ENCODE measurements around the gene ABLIM2.

ABLIM2 gene

DNA sequence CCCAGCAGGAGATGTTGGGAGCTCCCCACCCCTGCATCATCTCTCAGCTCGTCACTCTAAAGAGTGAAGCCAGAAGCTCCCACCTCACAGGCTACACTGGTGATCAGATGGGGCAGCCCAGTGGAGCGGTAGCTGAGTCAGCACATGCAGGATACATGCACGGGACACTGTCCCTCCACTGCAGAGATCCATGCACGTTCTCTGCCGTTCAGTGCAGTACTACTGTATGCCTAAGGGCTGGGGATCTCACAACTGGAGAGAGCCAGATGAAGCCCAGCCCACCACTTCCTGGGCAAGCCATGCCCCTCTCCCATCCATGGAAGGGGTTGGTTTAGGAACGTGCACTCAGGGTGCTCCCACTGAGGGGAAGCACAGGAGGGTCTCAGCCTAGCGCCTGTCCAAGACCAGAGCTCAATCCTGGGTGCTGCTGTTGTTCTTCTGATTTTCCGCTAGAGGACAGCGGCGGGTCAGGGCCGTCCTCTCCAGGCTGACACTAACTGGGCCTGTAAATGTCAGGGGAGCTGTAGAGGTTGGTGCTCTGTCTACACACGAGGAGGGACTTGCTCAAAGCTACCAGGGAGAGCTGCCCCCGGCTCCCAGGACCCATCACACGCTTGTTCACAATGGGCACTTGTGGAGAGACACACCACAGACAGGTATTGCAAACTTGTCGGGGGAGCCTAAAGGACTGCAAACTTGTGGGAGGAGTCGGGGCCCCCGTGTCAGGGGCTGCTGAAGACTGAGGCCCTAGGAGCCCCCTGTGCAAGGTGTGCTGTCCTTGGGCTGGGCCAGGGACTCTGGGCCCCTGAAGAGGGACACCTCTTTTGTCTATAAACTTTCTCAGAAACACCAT is 18.2 kb upstream of the ABLIM2 start:
- DNase-seq (ENCODE audit: low read depth in 1 of 2, low spot score in 1 of 2), result no peak

DNA sequence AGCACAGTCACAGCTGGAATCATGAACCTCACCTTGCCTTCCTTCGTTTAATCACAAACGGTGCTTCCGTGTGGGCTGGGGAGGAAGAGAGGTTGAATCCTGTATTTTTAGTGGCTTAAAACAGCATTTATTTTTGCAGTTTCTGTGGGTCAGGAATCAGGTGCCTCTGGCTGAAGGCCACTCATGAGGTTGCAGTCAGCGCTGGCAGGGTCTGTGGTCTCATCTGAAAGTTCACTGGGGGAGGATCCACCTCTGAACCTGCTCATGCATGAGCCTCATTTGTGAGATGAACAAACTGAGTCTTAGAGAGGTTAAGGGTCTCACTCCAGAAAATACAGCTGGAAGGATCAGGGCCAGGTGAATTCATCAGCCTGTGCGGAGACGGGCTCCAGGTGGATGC is 17.1 kb upstream of the ABLIM2 start:
- no peak for DNase-seq (ENCODE audit: low read depth in 1 of 2, low spot score in 1 of 2)

DNA sequence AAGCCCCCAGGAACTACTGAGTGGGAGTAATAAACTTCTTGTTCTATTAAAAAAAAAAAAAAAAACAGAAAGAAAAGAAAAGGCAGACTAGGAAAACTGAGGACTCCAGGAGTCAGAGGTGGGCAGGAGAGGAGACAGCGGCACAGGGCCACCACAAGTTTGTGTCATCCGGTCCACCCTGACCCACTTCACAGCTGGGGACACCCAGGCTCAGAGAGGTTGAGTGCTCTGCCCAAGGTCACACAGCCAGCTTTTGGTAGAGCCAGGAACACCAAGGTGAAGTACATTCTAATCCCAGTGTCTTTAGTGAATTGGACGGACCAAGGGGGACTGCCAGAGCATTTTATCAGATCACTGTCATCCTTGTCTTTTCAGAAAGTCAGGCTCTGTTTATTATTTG is 16.4 kb upstream of the ABLIM2 start:
- no peak for DNase-seq (ENCODE audit: low read depth in 1 of 2, low spot score in 1 of 2)

DNA sequence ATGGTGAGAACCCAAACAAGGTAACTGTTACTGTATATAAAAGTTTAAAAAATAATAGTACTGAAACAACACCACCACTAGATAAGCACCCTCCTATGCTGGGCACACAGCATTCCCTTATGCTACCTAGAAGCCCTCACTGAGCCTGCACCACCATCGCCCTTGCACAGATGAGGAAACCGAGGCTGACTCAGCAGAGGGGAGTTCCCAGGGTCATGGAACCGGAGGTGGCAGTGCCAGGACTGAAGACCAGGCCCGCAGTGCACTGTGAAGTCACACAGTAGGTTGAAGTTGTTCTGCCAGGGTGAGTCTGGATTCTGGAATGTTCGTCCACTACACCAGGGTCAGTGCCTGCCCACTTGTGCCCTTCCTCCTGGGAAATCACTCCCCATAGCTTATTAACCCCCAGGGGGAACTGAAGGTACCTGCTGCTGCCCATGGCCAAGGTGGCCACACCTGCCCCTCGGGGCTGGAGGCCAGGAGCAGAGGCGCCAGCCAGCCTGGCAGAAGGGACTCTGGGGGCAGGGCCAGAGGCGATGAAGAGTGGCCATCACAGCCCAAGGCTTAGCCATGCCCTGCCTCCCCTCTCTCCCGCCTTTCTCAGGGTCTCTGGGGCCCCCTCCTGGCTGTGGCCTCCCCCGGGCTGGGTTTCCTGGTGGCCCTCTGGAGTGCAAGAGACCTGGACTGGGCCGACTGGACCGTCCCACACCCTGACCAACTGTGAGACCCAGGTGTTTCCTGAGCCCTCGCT is 15.1 kb upstream of the ABLIM2 start:
- DNase-seq (ENCODE audit: low read depth in 1 of 2, low spot score in 1 of 2), result no peak

GRCh38 chr4:8171984-8172924 is 13.6 kb upstream of the ABLIM2 start:
- peak in 1 of 2 donors; percentile 26 for DNase-seq (ENCODE audit: low read depth in 1 of 2, low spot score in 1 of 2)

DNA sequence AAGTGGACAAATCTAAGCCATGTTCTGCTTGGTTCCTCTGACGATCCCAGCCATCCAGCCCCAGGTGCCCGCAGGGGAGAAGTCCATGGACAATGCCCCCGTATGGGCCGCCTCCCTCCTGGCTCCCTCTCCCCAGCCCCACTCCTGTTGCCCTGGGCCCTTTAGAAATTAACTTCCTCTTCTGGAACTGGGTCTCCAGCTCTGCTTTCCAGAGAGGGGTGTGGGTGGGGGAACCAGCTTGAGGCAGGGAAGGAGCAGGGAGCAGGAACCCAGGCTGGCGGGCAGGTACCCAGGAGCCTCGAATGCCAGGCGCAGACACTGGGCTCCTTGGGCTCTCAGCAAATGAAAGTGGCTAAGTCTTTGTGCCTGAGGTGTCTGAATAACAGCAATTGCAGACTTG is 12.7 kb upstream of the ABLIM2 start:
- no peak for DNase-seq (ENCODE audit: low read depth in 1 of 2, low spot score in 1 of 2)

DNA sequence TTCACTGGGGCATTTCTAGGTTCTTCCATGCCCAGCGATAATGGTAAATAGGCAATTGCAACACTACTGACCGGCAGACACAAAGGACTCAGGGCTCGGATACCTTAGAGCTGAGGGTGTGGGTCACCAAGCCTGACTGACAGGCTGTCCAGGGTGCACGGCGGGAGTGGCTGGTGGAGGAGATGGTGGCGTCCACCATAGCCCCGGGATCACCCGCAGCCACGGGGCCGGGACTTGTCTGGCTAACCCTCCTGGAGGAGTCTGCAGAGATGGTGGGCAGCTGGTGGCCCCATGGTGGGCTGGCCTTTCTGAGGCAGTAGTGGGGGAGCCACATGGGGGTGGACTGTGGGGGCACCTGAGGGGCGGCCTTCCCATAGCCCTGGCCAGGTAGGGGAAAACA is 11.7 kb upstream of the ABLIM2 start:
- DNase-seq (ENCODE audit: low read depth in 1 of 2, low spot score in 1 of 2), result no peak

- no peak for DNase-seq (ENCODE audit: low read depth in 1 of 2, low spot score in 1 of 2)
Observed at GRCh38 chr4:8169763-8170162, 11.2 kb upstream of the ABLIM2 start.

DNA sequence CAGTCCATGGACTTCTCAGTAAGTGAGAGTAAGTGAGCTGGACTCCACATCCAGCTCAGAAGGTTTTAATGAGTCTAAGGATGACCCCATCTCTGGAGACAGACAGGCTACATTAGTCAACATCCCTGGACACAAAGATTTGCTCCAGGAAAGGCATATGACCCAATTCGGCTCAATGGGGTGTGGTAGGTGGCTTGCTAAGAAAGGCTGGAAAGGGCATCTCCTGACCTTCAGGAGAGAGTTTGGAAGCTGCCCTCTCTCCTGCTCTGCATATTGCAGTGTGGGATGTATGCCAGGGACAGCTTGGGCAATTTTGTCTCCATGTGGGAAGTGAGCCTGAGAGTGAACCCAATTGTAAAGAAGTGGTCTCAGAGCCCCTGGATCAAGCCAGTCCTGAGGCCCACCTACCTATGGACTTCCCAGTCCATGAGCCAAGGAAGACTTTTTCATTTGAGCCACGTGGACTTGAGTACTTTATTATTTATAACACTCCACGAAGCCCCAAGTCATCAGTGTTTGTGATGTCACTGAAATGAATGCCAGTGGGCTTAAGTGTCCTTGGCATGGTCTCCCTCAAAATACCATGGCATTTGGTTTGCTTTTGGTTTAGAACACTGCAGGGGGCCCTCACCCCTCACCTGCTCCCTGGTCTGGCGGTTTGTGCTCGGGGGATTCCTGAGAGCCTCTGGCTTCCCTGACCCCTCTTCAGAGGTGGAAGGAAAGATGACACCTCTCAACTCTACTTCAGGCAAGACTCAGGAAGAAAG is 10.4 kb upstream of the ABLIM2 start:
- DNase-seq (ENCODE audit: low read depth in 1 of 2, low spot score in 1 of 2), result no peak

DNA sequence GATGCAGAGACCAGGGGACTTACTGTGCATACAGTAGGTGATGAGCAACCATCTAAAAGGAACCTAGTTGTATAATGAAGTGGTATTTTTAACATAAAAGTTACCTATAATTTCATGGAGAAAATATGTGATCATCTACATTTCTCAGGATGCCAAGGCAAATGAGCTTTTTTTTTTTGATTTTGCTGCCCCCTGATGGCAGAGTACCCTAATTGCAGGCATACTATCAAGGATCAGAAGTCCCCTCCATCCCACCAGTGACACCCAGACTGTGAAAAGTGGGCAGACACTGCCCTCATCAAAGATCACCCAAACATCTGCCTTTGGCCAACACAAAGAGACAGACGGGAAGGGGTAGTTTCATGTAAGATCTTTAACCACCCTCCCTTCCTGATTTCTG is 9.6 kb upstream of the ABLIM2 start:
- no peak for DNase-seq (ENCODE audit: low read depth in 1 of 2, low spot score in 1 of 2)

- DNase-seq (ENCODE audit: low read depth in 1 of 2, low spot score in 1 of 2), result no peak
Observed at GRCh38 chr4:8167815-8168214, 9.2 kb upstream of the ABLIM2 start.

GRCh38 chr4:8167291-8167690 is 8.7 kb upstream of the ABLIM2 start:
- DNase-seq (ENCODE audit: low read depth in 1 of 2, low spot score in 1 of 2), result no peak

DNA sequence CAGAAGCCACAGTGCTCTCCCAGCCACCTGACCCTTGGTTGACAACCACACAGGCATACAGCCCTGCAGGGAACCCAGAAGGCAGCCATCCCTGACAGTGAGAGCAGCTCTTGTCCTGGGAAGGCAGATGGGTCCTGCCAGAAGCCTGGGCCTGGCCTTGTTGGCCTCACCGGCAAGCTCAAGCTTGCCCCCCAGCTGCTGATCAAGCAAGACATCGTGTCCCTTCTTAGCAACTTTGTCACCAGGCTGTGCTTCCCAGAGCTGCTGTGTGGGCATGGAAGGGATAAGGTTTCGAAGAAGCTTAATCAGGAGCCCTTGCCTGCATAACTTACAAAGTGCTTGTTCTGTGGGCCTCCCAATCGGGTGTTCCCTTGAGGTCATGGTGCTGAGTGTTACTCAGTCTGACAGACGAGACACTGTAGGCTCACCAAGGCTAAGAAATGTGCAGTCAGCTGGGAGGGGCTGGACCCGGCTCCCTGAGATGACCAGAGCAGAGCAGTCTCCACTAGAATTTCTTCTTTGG is 6.8 kb upstream of the ABLIM2 start:
- DNase-seq (ENCODE audit: low read depth in 1 of 2, low spot score in 1 of 2), result no peak

DNA sequence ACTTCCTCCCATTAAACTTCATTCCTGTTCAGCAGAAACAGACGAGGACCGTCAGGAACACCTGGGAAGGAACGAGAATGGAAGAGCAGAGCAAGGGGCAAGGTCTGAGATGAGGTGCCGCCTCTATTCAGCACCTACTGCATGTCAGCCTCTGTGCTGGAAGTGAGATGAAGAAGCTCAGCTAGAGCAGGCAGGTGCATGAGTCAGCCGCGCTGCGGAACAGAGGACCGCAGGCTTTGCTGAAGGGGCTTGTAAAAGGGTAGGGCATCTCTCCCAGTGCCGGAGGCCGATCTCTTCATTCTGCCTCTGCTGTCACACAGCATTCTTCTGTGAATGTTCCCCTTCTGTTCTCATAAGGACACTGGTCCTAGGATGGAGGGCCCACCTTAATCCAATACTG is 6.1 kb upstream of the ABLIM2 start:
- no peak for DNase-seq (ENCODE audit: low read depth in 1 of 2, low spot score in 1 of 2)

- no peak for DNase-seq (ENCODE audit: low read depth in 1 of 2, low spot score in 1 of 2)
Observed at GRCh38 chr4:8164194-8164565, 5.6 kb upstream of the ABLIM2 start.

GRCh38 chr4:8163436-8164193 is 5.0 kb upstream of the ABLIM2 start:
- DNase-seq (ENCODE audit: low read depth in 1 of 2, low spot score in 1 of 2), result no peak

DNA sequence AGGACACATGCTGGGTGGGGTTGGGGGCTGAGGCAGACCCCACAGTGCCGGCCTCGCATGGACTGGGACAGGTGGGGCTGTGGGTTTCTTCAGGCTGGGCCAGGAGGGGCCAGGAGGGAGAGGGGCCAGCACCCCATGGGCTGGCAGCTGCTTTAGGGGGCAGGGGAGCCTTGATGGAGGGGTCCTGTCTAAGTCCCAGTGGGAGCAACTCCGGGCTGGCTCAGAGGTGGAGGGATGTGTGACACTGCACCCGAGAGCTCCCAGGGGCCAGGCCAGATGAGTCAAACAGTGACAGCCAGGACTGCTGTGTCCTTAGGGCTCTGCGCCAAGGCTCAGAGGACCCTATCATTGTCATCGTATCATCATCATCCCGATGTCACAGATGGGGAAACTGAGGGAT is 4.4 kb upstream of the ABLIM2 start:
- no peak for DNase-seq (ENCODE audit: low read depth in 1 of 2, low spot score in 1 of 2)

- no peak for DNase-seq (ENCODE audit: low read depth in 1 of 2, low spot score in 1 of 2)
Observed at GRCh38 chr4:8162625-8163024, 4.0 kb upstream of the ABLIM2 start.

GRCh38 chr4:8160572-8160971 is 2.0 kb upstream of the ABLIM2 start:
- DNase-seq (ENCODE audit: low read depth in 1 of 2, low spot score in 1 of 2), result no peak

DNA sequence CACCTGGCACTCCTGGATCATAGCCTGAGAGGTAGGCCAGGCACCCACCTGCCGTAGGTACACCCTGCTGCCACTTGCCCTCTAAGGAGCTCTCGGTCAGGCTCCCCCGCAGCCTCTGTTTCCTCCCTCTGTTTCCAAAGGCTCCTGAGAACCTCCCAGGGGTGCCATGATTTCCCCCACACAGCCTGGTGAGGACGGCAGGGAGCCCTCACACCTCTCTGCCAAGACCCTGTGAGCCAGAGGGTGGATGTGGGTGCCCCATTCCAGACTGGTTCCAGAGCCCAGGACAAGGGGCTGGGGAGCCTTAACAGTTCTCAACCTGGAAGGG is 1.6 kb upstream of the ABLIM2 start:
- no peak for DNase-seq (ENCODE audit: low read depth in 1 of 2, low spot score in 1 of 2)

Data from stimulated activated CD4-positive, alpha-beta T cell treated with anti-CD3 and anti-CD28 coated beads, Interleukin-15, amount 100 ng/mL, for 1 hour (primary cell).